Spleen (tissue), 7 donors: Measurements from ENCODE around the gene ZNF699.
A peak's percentile ranks its signal among the peaks of the same experiment; 100 is the strongest.

Experiments used
- CTCF ChIP-seq, 11 experiments: fragments of 200-600 bp in 7 of 11; fragments of 450-650 bp in 4 of 11; sonication (generic) in 4 of 11; IDR thresholded peaks in 8 of 11; conservative IDR thresholded peaks in 3 of 11; 1 replicate in 7 of 11; 2 replicates in 4 of 11; pipeline versions ENCODE4 v1.4.0 to v1.8.0; 2016 to 2021; ENCODE audit warnings: antibody characterized with exemption in 11 of 11, inconsistent platforms in 4 of 11, mild to moderate bottlenecking in 1 of 11
- POLR2A ChIP-seq, 3 donors: fragments of 450-650 bp; IDR thresholded peaks; one replicate each; pipeline ENCODE4 v1.5.1; 2017; ENCODE audit warnings: antibody characterized with exemption in 3 of 3, mild to moderate bottlenecking in 1 of 3
- POLR2AphosphoS5 ChIP-seq, 3 donors: sonication (generic); formaldehyde crosslinking; IDR thresholded peaks; one replicate each; pipeline ENCODE4 v1.5.1; 2017; ENCODE audit warnings: antibody characterized with exemption in 3 of 3
- donor health status: DM: no; HTN: no; CAD: no; lungs with moderate emphysema.
- donor health status: DM: no; HTN: no; CAD: no.
- donor health status: DM: no; HTN: no; CAD: no.

GRCh38 chr19:9323557-9323918 lies 13.9 kb upstream of the ZNF699 start:
- TF ChIP-seq CTCF (IDR thresholded peaks at IDR 0.05 in 8 of 11, conservative IDR thresholded peaks at IDR 0.05 in 3 of 11) (no peak), POLR2AphosphoS5 (IDR thresholded peaks at IDR 0.05) (no peak), POLR2A (IDR thresholded peaks at IDR 0.05) (peak in 1 of 3 donors; percentile 5)
